CD4-positive, alpha-beta memory T cell (primary cell): Measurements from ENCODE around the gene PRKAR2A. TPM values are rescaled to one million over a fixed set of nuclear protein-coding genes. Genes with fewer than 3 reads are reported as not detected.
A peak's percentile ranks its signal among the peaks of the same experiment; 100 is the strongest.

Experiments
- CTCF ChIA-PET: fragments of 350-600 bp; sonication (Branson Sonifier 250); formaldehyde crosslinking; loops from one replicate; lab custom pipeline; 2021; ENCODE audit warnings: inconsistent platforms; ENCODE audit not compliant: partially characterized antibody; lab: Charles Lee
- POLR2A ChIA-PET: fragments of 350-600 bp; sonication (Branson Sonifier 250); formaldehyde crosslinking; loops from one replicate; lab custom pipeline; 2021; ENCODE audit not compliant: partially characterized antibody; lab: Charles Lee
- DNase-seq, 5 donors: peaks; one replicate each; pipeline versions ENCODE4 v3.0.0 to v3.0.0-alpha.2; 2020 to 2022; ENCODE audit warnings: mixed read lengths in 1 of 5
- H3K27ac ChIP-seq: one replicate; pipeline ENCODE4 v1.7.0; 2013; ENCODE audit warnings: low read depth, low read length
- H3K27me3 ChIP-seq: 2 replicates; pipeline ENCODE4 v1.7.0; 2013; ENCODE audit warnings: mild to moderate bottlenecking, low read length, moderate library complexity; ENCODE audit not compliant: insufficient read depth
- H3K36me3 ChIP-seq: 2 replicates; pipeline ENCODE4 v1.7.0; 2013; ENCODE audit warnings: mild to moderate bottlenecking, low read length, moderate library complexity; ENCODE audit not compliant: insufficient read depth
- H3K4me1 ChIP-seq: 2 replicates; pipeline ENCODE4 v1.7.0; 2013; ENCODE audit warnings: mild to moderate bottlenecking, low read length, moderate library complexity; ENCODE audit not compliant: insufficient read depth
- H3K4me3 ChIP-seq, 2 donors: one replicate each; pipeline ENCODE4 v1.7.0; 2013; ENCODE audit warnings: low read length in 2 of 2, mild to moderate bottlenecking in 1 of 2
- H3K9me3 ChIP-seq, 2 donors: one replicate each; pipeline ENCODE4 v1.7.0; 2013; ENCODE audit warnings: low read length in 2 of 2, control low read depth in 1 of 2; ENCODE audit not compliant: control insufficient read depth in 1 of 2
- H3K27ac Mint-ChIP-seq, 7 donors: one replicate each; pipeline ENCODE4 v1.8.0; 2020 to 2021; ENCODE audit warnings: mixed read lengths in 7 of 7, mild to moderate bottlenecking in 6 of 7, inconsistent platforms in 3 of 7, moderate library complexity in 3 of 7
- H3K27me3 Mint-ChIP-seq, 2 donors: one replicate each; pipeline ENCODE4 v1.8.0; 2020 to 2021; ENCODE audit warnings: mixed read lengths in 2 of 2
- H3K36me3 Mint-ChIP-seq, 2 donors: one replicate each; pipeline ENCODE4 v1.8.0; 2020 to 2021; ENCODE audit warnings: mixed read lengths in 2 of 2, inconsistent platforms in 1 of 2, mild to moderate bottlenecking in 1 of 2
- H3K4me1 Mint-ChIP-seq, 4 donors: one replicate each; pipeline ENCODE4 v1.8.0; 2020 to 2021; ENCODE audit warnings: mixed read lengths in 4 of 4, mild to moderate bottlenecking in 1 of 4
- H3K4me3 Mint-ChIP-seq, 8 donors: one replicate each; pipeline ENCODE4 v1.8.0; 2020 to 2021; ENCODE audit warnings: mixed read lengths in 8 of 8, mild to moderate bottlenecking in 7 of 8, moderate library complexity in 6 of 8, inconsistent platforms in 3 of 8
- H3K9me3 Mint-ChIP-seq, 8 donors: one replicate each; pipeline ENCODE4 v1.8.0; 2020 to 2021; ENCODE audit warnings: mixed read lengths in 8 of 8, mild to moderate bottlenecking in 5 of 8, inconsistent platforms in 3 of 8, moderate library complexity in 1 of 8
- intact Hi-C: fragments of 100-400 bp; cut with micrococcal nuclease; formaldehyde crosslinking; loops from one replicate; pipeline ENCODE4 v1.15.1; 2023
- polyA plus RNA-seq, 2 donors: library from polyadenylated mRNA; unstranded; fragments of 300-500 nt; fragmentation: Illumina TruSeq; gene quantifications; one replicate each; pipeline ENCODE4 v1.2.3, GENCODE V29; 2021
- total RNA-seq, 2 experiments: library from RNA; stranded (reverse); gene quantifications; one replicate each; pipeline ENCODE4 v1.2.3, GENCODE V29; 2021

PRKAR2A gene
- total and polyA plus RNA-seq, 4 experiments from 2014 or later = 11.2 to 45.0 (median 28.9) TPM

- H3K36me3 Mint-ChIP-seq = peaks cover 35 to 47% of the 10 kb centered on the region in 2 donors
These were observed 10.0 kb upstream of the PRKAR2A start for GRCh38 chr3:48857641-48858040.

DNA sequence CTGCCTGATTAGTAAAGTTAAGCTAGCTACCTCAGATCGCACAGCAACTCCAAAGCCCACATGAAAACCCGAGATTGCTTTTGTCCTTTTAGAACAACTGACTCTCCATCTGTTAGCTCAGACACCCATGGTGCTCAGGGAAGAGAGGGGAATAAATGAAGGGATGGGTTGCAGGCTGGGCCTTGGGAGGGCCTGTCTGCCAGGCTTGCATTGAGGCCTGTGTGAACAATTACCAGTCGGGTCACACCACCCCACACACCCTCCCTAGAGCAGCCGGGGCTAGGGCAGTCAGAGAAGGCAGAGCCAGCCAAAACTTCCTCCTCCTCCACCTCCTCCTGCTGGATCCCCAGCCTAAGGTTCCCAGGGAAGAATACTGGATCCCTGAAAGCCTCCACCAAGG, 8.8 kb upstream of the PRKAR2A start:
- H3K27me3 ChIP-seq = no peaks in the 10 kb centered on the region
- no peak for DNase-seq
- Mint-ChIP-seq H3K36me3 (peaks cover 26 to 39% of the 10 kb centered on the region in 2 donors), H3K27ac (peak overlapping the region in 1 of 7 donors; percentile 4), H3K27me3 (no peaks in the 10 kb centered on the region), H3K4me3 (no peak overlapping the region), H3K4me1 (no peaks in the 10 kb centered on the region), H3K9me3 (no peaks in the 10 kb centered on the region)
- H3K4me3 ChIP-seq = no peak overlapping the region
- ChIA-PET POLR2A (no interaction called here), CTCF (interaction anchor here (0.7 to 1.4 kb wide), 3 partner anchors 15 to 142 kb away, joined by 3 to 5 read pairs (median 3); partner anchors contain the start of gene SLC25A20)
- intact Hi-C loops = no loop called here
- H3K9me3 ChIP-seq = no peaks in the 10 kb centered on the region
- no peak overlapping the region for H3K27ac ChIP-seq
- no peaks in the 10 kb centered on the region for H3K4me1 ChIP-seq
- H3K36me3 ChIP-seq = peaks cover 24% of the 10 kb centered on the region

More at GRCh38 chr3:48857641-48858040, 10.0 kb upstream of the PRKAR2A start:
- H3K27ac ChIP-seq = no peak overlapping the region
- no peaks in the 10 kb centered on the region for H3K9me3 ChIP-seq
- intact Hi-C loops = no loop called here
- no peaks in the 10 kb centered on the region for H3K4me1 ChIP-seq
- Mint-ChIP-seq H3K27me3 (no peaks in the 10 kb centered on the region), H3K27ac (peak overlapping the region in 3 of 7 donors; percentile 22 to 87 (median 72)), H3K4me1 (peaks cover 0 to 2% (median under 1%) of the 10 kb centered on the region in 4 donors), H3K4me3 (no peak overlapping the region), H3K9me3 (no peaks in the 10 kb centered on the region)
- H3K4me3 ChIP-seq = no peak overlapping the region
- ChIA-PET CTCF (interaction anchor here (1.2 kb wide), 1 partner anchor 173 kb away, joined by 3 read pairs; no protein-coding TSS in a partner anchor), POLR2A (no interaction called here)
- H3K36me3 ChIP-seq = peaks cover 30% of the 10 kb centered on the region
- no peak for DNase-seq
- no peaks in the 10 kb centered on the region for H3K27me3 ChIP-seq

DNA sequence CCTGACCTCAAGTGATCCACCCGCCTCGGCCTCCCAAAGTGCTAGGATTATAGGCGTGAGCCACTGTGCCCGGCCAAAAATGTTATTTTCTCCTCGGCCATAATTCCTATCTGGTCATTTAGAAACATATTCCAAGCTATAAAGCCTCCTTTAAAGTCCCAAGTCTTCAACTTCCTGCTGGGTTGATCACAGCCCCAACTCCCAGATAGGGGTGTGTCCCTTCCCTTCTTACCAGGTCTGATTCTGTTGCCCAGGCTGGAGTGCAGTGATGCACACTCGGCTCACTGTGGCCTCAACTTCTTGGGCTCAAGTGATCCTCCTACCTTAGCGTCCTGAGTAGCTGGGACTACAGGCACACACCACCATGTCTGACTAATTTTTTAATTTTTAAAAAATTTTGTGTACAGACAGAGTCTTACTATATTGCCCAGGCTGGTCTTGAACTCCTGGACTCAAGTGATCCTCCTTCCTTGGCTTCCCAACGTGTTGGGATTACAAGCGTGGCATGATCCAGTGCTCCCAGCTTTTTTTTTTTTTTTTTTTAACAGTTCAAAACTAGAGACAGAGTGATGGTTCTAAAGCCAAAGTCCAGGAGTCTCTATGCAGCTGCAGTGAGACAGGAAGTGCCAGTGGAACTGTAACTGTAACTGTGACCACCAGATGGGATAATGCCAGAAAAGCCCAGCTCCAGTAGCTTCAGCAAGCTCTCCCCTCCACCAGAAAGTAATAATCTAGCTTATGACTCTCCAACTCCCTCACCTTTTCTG, 8.2 kb upstream of the PRKAR2A start:
- CTCF ChIA-PET = interaction anchor here (0.7 to 1.4 kb wide), 3 partner anchors 16 to 141 kb away, joined by 3 to 5 read pairs (median 3); partner anchors contain the start of gene SLC25A20
- no peak overlapping the region for H3K4me3 Mint-ChIP-seq
- POLR2A ChIA-PET = no interaction called here
- no peaks in the 10 kb centered on the region for H3K4me1 ChIP-seq
- H3K27me3 ChIP-seq = no peaks in the 10 kb centered on the region
- H3K9me3 Mint-ChIP-seq = no peaks in the 10 kb centered on the region
- H3K36me3 Mint-ChIP-seq = peaks cover 26 to 36% of the 10 kb centered on the region in 2 donors
- H3K4me3 ChIP-seq = no peak overlapping the region
- intact Hi-C loops = no loop called here
- H3K27ac Mint-ChIP-seq = peak overlapping the region in 3 of 7 donors; percentile 4 to 27 (median 13)
- no peaks in the 10 kb centered on the region for H3K27me3 Mint-ChIP-seq
- no peaks in the 10 kb centered on the region for H3K4me1 Mint-ChIP-seq
- no peak for DNase-seq
- no peaks in the 10 kb centered on the region for H3K9me3 ChIP-seq
- H3K27ac ChIP-seq = no peak overlapping the region
- peaks cover 24% of the 10 kb centered on the region for H3K36me3 ChIP-seq

GRCh38 chr3:48852151-48852550, 4.5 kb upstream of the PRKAR2A start:
- no peaks in the 10 kb centered on the region for H3K27me3 ChIP-seq
- no peaks in the 10 kb centered on the region for H3K9me3 ChIP-seq
- peaks cover 12% of the 10 kb centered on the region for H3K4me1 ChIP-seq
- H3K4me3 ChIP-seq = no peak overlapping the region
- CTCF ChIA-PET = no interaction called here
- no peak for DNase-seq
- Mint-ChIP-seq H3K36me3 (peaks cover 10 to 19% of the 10 kb centered on the region in 2 donors), H3K4me1 (peaks cover 6 to 13% (median 10%) of the 10 kb centered on the region in 4 donors), H3K4me3 (no peak overlapping the region), H3K27me3 (no peaks in the 10 kb centered on the region), H3K27ac (peak overlapping the region in 1 of 7 donors; percentile 15), H3K9me3 (no peaks in the 10 kb centered on the region)
- H3K27ac ChIP-seq = no peak overlapping the region
- POLR2A ChIA-PET = interaction anchor here (1.0 kb wide), 1 partner anchor 136 kb away, joined by 3 read pairs; no protein-coding TSS in a partner anchor
- intact Hi-C loops = no loop called here
- H3K36me3 ChIP-seq = peaks cover 4% of the 10 kb centered on the region

- DNase-seq = no peak
- CTCF ChIA-PET = no interaction called here
- Mint-ChIP-seq H3K27ac (peak overlapping the region in 1 of 7 donors; percentile 56), H3K9me3 (no peaks in the 10 kb centered on the region), H3K27me3 (no peaks in the 10 kb centered on the region), H3K4me3 (no peak overlapping the region), H3K36me3 (peaks cover 6 to 14% of the 10 kb centered on the region in 2 donors), H3K4me1 (peaks cover 9 to 20% (median 14%) of the 10 kb centered on the region in 4 donors)
- Histone ChIP-seq H3K4me1 (peaks cover 18% of the 10 kb centered on the region), H3K9me3 (no peaks in the 10 kb centered on the region), H3K27me3 (no peaks in the 10 kb centered on the region), H3K4me3 (no peak overlapping the region), H3K27ac (no peak overlapping the region), H3K36me3 (no peaks in the 10 kb centered on the region)
- intact Hi-C loops = no loop called here
- POLR2A ChIA-PET = interaction anchor here (1.0 kb wide), 1 partner anchor 135 kb away, joined by 3 read pairs; no protein-coding TSS in a partner anchor
These were observed 3.7 kb upstream of the PRKAR2A start for GRCh38 chr3:48851407-48851806.

DNA sequence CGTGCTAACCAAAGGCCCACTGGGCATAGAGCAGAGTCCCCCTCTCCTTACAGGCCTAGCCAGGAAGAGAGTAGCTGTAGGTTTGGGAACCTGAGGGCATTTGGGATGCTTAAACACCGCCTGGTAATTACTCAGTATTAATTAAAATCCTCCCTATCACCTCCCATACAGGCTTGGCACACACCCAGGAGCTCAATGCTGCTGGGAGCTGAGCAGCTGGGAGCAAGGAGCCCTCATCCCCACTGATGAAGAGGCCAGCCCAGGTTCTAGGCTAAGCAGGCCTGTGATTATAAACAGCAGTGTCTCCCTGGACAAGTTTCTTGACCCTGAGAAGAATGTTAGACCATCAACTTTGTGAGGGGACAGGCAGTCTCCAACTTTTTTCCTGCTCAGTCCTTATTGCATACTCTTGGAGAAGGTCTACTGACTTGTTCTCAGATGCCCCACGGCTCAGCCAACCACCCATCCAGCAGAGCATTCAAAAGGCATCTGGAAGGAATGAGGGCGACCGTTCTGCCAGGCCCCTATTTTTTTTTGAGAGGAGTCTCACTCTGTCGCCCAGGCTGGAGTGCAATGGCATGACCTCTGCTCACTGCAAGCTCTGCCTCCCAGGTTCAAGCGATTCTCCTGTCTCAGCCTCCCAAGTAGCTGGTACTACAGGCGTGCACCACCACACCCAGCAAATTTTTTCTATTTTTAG, 1.3 kb upstream of the PRKAR2A start:
- peak overlapping the region; percentile 94 to 98 (median 97) for H3K27ac Mint-ChIP-seq

More for the DNA sequence above, 1.3 kb upstream of the PRKAR2A start:
- H3K4me1 Mint-ChIP-seq = peaks cover 19 to 37% (median 27%) of the 10 kb centered on the region in 4 donors
- Histone ChIP-seq H3K27me3 (no peaks in the 10 kb centered on the region), H3K27ac (no peak overlapping the region), H3K4me3 (no peak overlapping the region), H3K36me3 (no peaks in the 10 kb centered on the region), H3K9me3 (no peaks in the 10 kb centered on the region), H3K4me1 (peaks cover 33% of the 10 kb centered on the region)
- peaks cover 7 to 16% of the 10 kb centered on the region in 2 donors for H3K36me3 Mint-ChIP-seq
- ChIA-PET POLR2A (interaction anchor here (1.5 kb wide), 1 partner anchor 42 kb away, joined by 3 read pairs; no protein-coding TSS in a partner anchor), CTCF (no interaction called here)
- no peaks in the 10 kb centered on the region for H3K27me3 Mint-ChIP-seq
- no peaks in the 10 kb centered on the region for H3K9me3 Mint-ChIP-seq
- H3K4me3 Mint-ChIP-seq = peak overlapping the region in 6 of 8 donors; percentile 86 to 91 (median 89)
- no peak for DNase-seq
- intact Hi-C loops = loop anchor here (5.0 kb wide), 1 partner anchor 132 kb away; the partner anchor contains the start of gene IP6K2
